CD4-positive, alpha-beta T cell (primary cell): ENCODE data around the gene CDK14. TPM values are rescaled to one million over a fixed set of nuclear protein-coding genes. Genes with fewer than 3 reads are reported as not detected.

Experiments
- ATAC-seq: fragments of 200-7000 bp; cut with Tn5 transposase; one replicate; pipeline ENCODE4 v1.10.0; 2022; ENCODE audit warnings: mild to moderate bottlenecking; ENCODE audit not compliant: poor library complexity
- CTCF ChIA-PET: fragments of 350-600 bp; sonication (Branson Sonifier 250); formaldehyde crosslinking; loops from one replicate; lab custom pipeline; 2021; ENCODE audit warnings: antibody characterized with exemption, inconsistent platforms; lab: Charles Lee
- POLR2A ChIA-PET: fragments of 350-600 bp; sonication (Branson Sonifier 250); formaldehyde crosslinking; loops from one replicate; lab custom pipeline; 2021; ENCODE audit warnings: antibody characterized with exemption, inconsistent platforms; lab: Charles Lee
- DNase-seq, 14 experiments: peaks; one replicate each; pipeline ENCODE4 v3.0.0-alpha.2; 2013 to 2020; ENCODE audit warnings: mixed read lengths in 2 of 14
- H3K27ac ChIP-seq, 2 donors: one replicate each; pipeline versions ENCODE4 v1.5.1 to v1.7.0; 2013; ENCODE audit warnings: low read length in 2 of 2, low read depth in 1 of 2, mild to moderate bottlenecking in 1 of 2
- H3K27me3 ChIP-seq, 2 experiments: 1 replicate in 1 of 2; 2 replicates in 1 of 2; pipeline versions ENCODE4 v1.6.1 to v1.7.0; 2013; ENCODE audit warnings: low read length in 2 of 2, control low read depth in 1 of 2, mild to moderate bottlenecking in 1 of 2, moderate library complexity in 1 of 2; ENCODE audit not compliant: insufficient read depth in 2 of 2, control insufficient read depth in 1 of 2
- H3K36me3 ChIP-seq: one replicate; pipeline ENCODE4 v1.6.1; 2013; ENCODE audit warnings: low read length, control low read depth; ENCODE audit not compliant: insufficient read depth
- H3K4me1 ChIP-seq: one replicate; pipeline ENCODE4 v1.6.1; 2013; ENCODE audit warnings: low read length, control low read depth; ENCODE audit not compliant: insufficient read depth
- H3K4me3 ChIP-seq: one replicate; pipeline ENCODE4 v1.5.1; 2013; ENCODE audit warnings: mild to moderate bottlenecking, low read length, moderate library complexity
- H3K9me3 ChIP-seq, 2 experiments: 1 replicate in 1 of 2; 2 replicates in 1 of 2; pipeline versions ENCODE4 v1.6.1 to v1.7.0; 2013; ENCODE audit warnings: low read length in 2 of 2, mild to moderate bottlenecking in 2 of 2, control low read depth in 1 of 2, moderate library complexity in 1 of 2; ENCODE audit not compliant: control insufficient read depth in 1 of 2, insufficient read depth in 1 of 2
- H3K27ac Mint-ChIP-seq: one replicate; pipeline ENCODE4 v1.8.0; 2020; ENCODE audit warnings: mixed read lengths
- H3K27me3 Mint-ChIP-seq: one replicate; pipeline ENCODE4 v1.8.0; 2021; ENCODE audit warnings: mixed read lengths
- H3K36me3 Mint-ChIP-seq: one replicate; pipeline ENCODE4 v1.8.0; 2021; ENCODE audit warnings: low read depth, mixed read lengths
- H3K4me1 Mint-ChIP-seq: one replicate; pipeline ENCODE4 v1.8.0; 2021; ENCODE audit warnings: low read depth, mixed read lengths
- H3K4me3 Mint-ChIP-seq: one replicate; pipeline ENCODE4 v1.8.0; 2020; ENCODE audit warnings: mild to moderate bottlenecking, mixed read lengths
- H3K9me3 Mint-ChIP-seq: one replicate; pipeline ENCODE4 v1.8.0; 2020; ENCODE audit warnings: mixed read lengths
- CTCF ChIP-seq: fragments of 200-600 bp; IDR thresholded peaks from one replicate; pipeline ENCODE4 v1.8.0; 2022; ENCODE audit warnings: antibody characterized with exemption, mild to moderate bottlenecking
- intact Hi-C, 2 experiments: fragments of 100-400 bp; cut with DNase I in 1 of 2; cut with micrococcal nuclease in 1 of 2; formaldehyde crosslinking; loops; one replicate each; pipeline versions ENCODE4 v1.15.1 to v1.9.0; 2023 to 2025; cut with DNase I, micrococcal nuclease
- total RNA-seq, 174 experiments: library from RNA in 2 of 174; stranded (reverse) in 2 of 174; gene quantifications; one replicate each; pipeline ENCODE4 v1.2.3 and lab custom pipeline; 2021 to 2026

CDK14 gene
- total RNA-seq, 2 experiments from 2014 or later: 0.45 to 0.47 TPM

DNA sequence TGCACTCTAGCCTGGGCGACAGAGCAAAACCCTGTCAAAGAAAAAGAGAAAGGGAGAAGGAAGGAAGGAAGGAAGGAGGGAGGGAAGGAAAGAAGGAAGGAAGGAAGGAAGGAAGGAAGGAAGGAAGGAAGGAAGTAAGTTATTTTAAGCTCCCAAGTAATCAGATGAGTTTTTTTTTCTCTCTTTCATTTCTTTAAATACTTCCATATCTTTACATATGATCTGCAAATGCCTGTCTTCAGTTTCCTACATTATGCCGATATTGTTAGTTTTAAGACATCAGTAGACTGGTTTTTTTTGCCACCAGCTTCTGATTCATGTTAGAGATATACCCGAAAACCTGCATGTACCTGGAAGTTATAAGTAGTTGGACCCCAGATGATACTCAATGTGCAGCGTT, 495.5 kb downstream of the CDK14 start:
- Histone ChIP-seq H3K27me3 (no peaks in the 10 kb centered on the region), H3K36me3 (no peaks in the 10 kb centered on the region), H3K27ac (no peak overlapping the region), H3K4me1 (no peaks in the 10 kb centered on the region), H3K9me3 (no peaks in the 10 kb centered on the region), H3K4me3 (no peak overlapping the region)
- Mint-ChIP-seq H3K27me3 (no peaks in the 10 kb centered on the region), H3K4me1 (no peaks in the 10 kb centered on the region), H3K36me3 (no peaks in the 10 kb centered on the region), H3K27ac (no peak overlapping the region), H3K9me3 (no peaks in the 10 kb centered on the region), H3K4me3 (no peak overlapping the region)
- ChIA-PET POLR2A (no interaction called here), CTCF (no interaction called here)
- intact Hi-C loops: no loop called here
- TF ChIP-seq CTCF: no peak
- DNase-seq (no peak), ATAC-seq (no peak)

GRCh38 chr7:91093181-91093580, 497.1 kb downstream of the CDK14 start:
- no peaks in the 10 kb centered on the region for H3K4me1 Mint-ChIP-seq
- intact Hi-C loops: no loop called here
- no peaks in the 10 kb centered on the region for H3K9me3 ChIP-seq
- H3K4me3 Mint-ChIP-seq: no peak overlapping the region
- H3K4me3 ChIP-seq: no peak overlapping the region
- no peak for DNase-seq
- no peaks in the 10 kb centered on the region for H3K4me1 ChIP-seq
- H3K27me3 Mint-ChIP-seq: no peaks in the 10 kb centered on the region
- no peaks in the 10 kb centered on the region for H3K9me3 Mint-ChIP-seq
- ATAC-seq: no peak
- no peaks in the 10 kb centered on the region for H3K36me3 Mint-ChIP-seq
- H3K27ac Mint-ChIP-seq: no peak overlapping the region
- POLR2A ChIA-PET: no interaction called here
- no peaks in the 10 kb centered on the region for H3K36me3 ChIP-seq
- no peaks in the 10 kb centered on the region for H3K27me3 ChIP-seq
- H3K27ac ChIP-seq: no peak overlapping the region
- CTCF ChIA-PET: no interaction called here
- no peak for TF ChIP-seq CTCF

DNA sequence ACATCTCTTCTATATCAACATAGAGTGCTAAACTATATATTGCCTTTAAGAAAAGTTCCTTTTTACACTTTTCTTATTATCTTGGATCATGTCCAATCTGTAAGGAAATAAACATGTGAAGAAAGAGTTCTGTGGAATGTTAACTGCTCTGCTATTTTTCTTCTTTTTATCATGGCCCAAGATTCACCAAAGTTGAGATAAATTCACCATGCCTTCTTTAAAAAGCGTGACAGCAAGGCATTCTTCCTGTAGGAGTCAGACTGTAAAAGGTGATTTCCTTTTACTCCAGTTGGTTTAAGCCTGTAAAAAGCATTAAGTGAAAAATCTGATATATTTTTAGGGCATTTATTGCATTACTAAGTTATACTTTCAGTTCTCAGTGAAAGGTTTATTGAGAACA, 502.4 kb downstream of the CDK14 start:
- no peak overlapping the region for H3K27ac ChIP-seq
- no peaks in the 10 kb centered on the region for H3K36me3 ChIP-seq
- intact Hi-C loops: no loop called here
- Mint-ChIP-seq H3K4me3 (no peak overlapping the region), H3K36me3 (no peaks in the 10 kb centered on the region), H3K27me3 (no peaks in the 10 kb centered on the region), H3K9me3 (no peaks in the 10 kb centered on the region), H3K4me1 (no peaks in the 10 kb centered on the region), H3K27ac (no peak overlapping the region)
- no peak for DNase-seq
- no peaks in the 10 kb centered on the region for H3K4me1 ChIP-seq
- no peak for ATAC-seq
- POLR2A ChIA-PET: no interaction called here
- CTCF ChIA-PET: no interaction called here
- H3K4me3 ChIP-seq: no peak overlapping the region
- H3K9me3 ChIP-seq: no peaks in the 10 kb centered on the region
- no peaks in the 10 kb centered on the region for H3K27me3 ChIP-seq
- no peak for TF ChIP-seq CTCF
